ENCODE data around the gene BAK1. TPM values are rescaled to one million over a fixed set of nuclear protein-coding genes. Genes with fewer than 3 reads are reported as not detected.

The BAK1 gene
- total and polyA plus RNA-seq, 2 donors (not counting 1 experiment from before 2014, with no cell fraction given), result 12.9 to 13.0 TPM

DNA sequence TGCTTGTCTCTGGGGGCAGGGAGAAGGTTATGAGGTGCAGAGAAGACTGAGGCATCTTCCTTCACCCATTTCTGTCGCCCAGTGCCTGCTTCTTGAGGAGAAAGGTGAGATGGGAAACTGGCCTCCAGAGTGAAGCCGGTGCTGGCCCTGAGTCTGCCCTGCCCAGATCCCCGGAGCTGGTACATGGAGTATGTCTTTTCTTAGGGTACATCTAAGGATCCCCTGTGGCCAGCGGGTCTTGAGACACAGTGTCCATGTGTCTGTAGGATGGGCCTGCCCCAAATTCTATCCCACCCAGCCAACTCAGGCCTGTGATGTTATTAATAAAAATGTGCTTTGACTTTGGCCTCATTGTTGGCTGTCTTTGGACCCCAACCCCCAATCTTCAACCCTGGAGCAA lies 8.8 kb upstream of the BAK1 start:
- H4K20me1 ChIP-seq (ENCODE audit: control insufficient read depth, extremely low read depth, insufficient read depth, low read length), result no peaks in the 10 kb centered on the region
- DNase-seq (ENCODE audit: low read depth in 2 of 2), result no peak
- H3K79me2 ChIP-seq (ENCODE audit: control insufficient read depth, insufficient read depth, low read length), result no peaks in the 10 kb centered on the region
- H3K27me3 ChIP-seq (ENCODE audit: control insufficient read depth, insufficient read depth, low read length), result no peaks in the 10 kb centered on the region
- no peak overlapping the region for H3K4me3 ChIP-seq (replicated peaks in 1 of 4; ENCODE audit: control extremely low read depth in 1 of 4, insufficient read depth in 1 of 4, low read depth in 3 of 4, low read length in 4 of 4)
- H3K9ac ChIP-seq (ENCODE audit: insufficient read depth, low read length), result no peak overlapping the region
- no peaks in the 10 kb centered on the region for H3K9me3 ChIP-seq (ENCODE audit: control insufficient read depth, insufficient read depth, low read depth, low read length)
- no peaks in the 10 kb centered on the region for H3K36me3 ChIP-seq (ENCODE audit: control insufficient read depth, insufficient read depth, low read length)
- TF ChIP-seq, protein P1, sequence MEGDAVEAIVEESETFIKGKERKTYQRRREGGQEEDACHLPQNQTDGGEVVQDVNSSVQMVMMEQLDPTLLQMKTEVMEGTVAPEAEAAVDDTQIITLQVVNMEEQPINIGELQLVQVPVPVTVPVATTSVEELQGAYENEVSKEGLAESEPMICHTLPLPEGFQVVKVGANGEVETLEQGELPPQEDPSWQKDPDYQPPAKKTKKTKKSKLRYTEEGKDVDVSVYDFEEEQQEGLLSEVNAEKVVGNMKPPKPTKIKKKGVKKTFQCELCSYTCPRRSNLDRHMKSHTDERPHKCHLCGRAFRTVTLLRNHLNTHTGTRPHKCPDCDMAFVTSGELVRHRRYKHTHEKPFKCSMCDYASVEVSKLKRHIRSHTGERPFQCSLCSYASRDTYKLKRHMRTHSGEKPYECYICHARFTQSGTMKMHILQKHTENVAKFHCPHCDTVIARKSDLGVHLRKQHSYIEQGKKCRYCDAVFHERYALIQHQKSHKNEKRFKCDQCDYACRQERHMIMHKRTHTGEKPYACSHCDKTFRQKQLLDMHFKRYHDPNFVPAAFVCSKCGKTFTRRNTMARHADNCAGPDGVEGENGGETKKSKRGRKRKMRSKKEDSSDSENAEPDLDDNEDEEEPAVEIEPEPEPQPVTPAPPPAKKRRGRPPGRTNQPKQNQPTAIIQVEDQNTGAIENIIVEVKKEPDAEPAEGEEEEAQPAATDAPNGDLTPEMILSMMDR (conservative IDR thresholded peaks at IDR 0.05 in 1 of 2, IDR thresholded peaks at IDR 0.05 in 1 of 2; ENCODE audit: low read depth in 1 of 2, low read length in 2 of 2), result no peak
- TF ChIP-seq EZH2 (IDR thresholded peaks at IDR 0.05; ENCODE audit: low read length, missing control alignments), result no peak
- H3K4me1 ChIP-seq (ENCODE audit: control insufficient read depth, extremely low read depth, insufficient read depth, low read length), result peaks cover 17% of the 10 kb centered on the region
- no peak overlapping the region for H3K27ac ChIP-seq (ENCODE audit: insufficient read depth, low read length)
- no peak overlapping the region for H3K4me2 ChIP-seq (ENCODE audit: extremely low read depth, insufficient read depth, low read length)
- no peak overlapping the region for H2AFZ ChIP-seq (ENCODE audit: low read length)

DNA sequence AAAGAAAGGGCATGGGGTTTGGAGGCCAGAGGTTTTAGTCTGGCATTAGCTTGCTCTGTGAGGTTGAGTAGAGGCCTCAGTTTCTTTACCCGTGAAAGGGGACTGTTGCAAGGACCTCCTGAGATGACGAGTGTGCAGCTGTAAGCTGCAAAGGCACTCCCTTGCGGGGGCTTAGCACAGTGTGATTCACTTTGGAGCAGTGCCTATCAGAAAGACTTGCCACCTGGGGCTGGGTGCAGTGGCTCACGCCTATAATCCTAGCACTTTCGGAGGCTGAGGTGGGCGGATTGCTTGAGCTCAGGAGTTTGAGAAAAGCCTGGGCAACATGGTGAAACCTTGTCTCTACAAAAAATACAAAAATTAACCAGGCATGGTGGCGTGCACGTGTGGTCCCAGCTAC lies 7.5 kb upstream of the BAK1 start:
- Histone ChIP-seq H3K9me3 (ENCODE audit: control insufficient read depth, insufficient read depth, low read depth, low read length) (no peaks in the 10 kb centered on the region), H2AFZ (ENCODE audit: low read length) (no peak overlapping the region), H4K20me1 (ENCODE audit: control insufficient read depth, extremely low read depth, insufficient read depth, low read length) (no peaks in the 10 kb centered on the region), H3K4me3 (replicated peaks in 1 of 4; ENCODE audit: control extremely low read depth in 1 of 4, insufficient read depth in 1 of 4, low read depth in 3 of 4, low read length in 4 of 4) (no peak overlapping the region), H3K27ac (ENCODE audit: insufficient read depth, low read length) (no peak overlapping the region), H3K4me2 (ENCODE audit: extremely low read depth, insufficient read depth, low read length) (no peak overlapping the region), H3K4me1 (ENCODE audit: control insufficient read depth, extremely low read depth, insufficient read depth, low read length) (peaks cover 17% of the 10 kb centered on the region), H3K27me3 (ENCODE audit: control insufficient read depth, insufficient read depth, low read length) (no peaks in the 10 kb centered on the region), H3K79me2 (ENCODE audit: control insufficient read depth, insufficient read depth, low read length) (no peaks in the 10 kb centered on the region), H3K9ac (ENCODE audit: insufficient read depth, low read length) (no peak overlapping the region), H3K36me3 (ENCODE audit: control insufficient read depth, insufficient read depth, low read length) (no peaks in the 10 kb centered on the region)
- DNase-seq (ENCODE audit: low read depth in 2 of 2), result no peak
- no peak for TF ChIP-seq EZH2 (IDR thresholded peaks at IDR 0.05; ENCODE audit: low read length, missing control alignments)
- TF ChIP-seq, protein P1 (conservative IDR thresholded peaks at IDR 0.05 in 1 of 2, IDR thresholded peaks at IDR 0.05 in 1 of 2; ENCODE audit: low read depth in 1 of 2, low read length in 2 of 2), result no peak

DNA sequence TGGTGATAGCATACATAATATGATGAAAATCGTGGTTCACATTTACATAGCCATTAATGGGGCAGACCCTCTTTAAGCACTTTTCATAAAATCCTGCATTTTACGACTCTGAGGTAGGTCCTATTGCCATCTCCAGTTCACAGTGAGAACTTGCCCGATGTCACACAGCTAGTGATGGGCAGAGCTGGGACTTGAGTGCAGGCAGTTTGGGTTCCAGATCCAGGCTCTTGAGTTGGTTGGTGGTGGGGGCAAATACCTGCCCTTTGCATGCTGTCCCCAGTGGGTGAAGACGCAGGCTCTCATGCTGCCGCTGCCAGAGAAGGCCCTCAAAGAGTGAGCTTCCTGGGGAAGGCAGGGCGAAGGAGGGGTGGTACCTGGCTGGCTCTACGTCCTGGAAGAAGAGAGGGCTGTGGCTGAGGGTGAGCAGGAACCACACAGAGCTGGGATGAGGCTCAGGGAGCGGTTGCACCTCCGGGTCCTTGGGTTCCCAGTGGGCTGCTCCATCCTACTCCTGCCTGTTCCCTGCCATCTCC lies 6.1 kb upstream of the BAK1 start:
- no peak overlapping the region for H3K4me2 ChIP-seq (ENCODE audit: extremely low read depth, insufficient read depth, low read length)
- H3K4me1 ChIP-seq (ENCODE audit: control insufficient read depth, extremely low read depth, insufficient read depth, low read length), result peaks cover 17% of the 10 kb centered on the region
- no peak overlapping the region for H3K4me3 ChIP-seq (replicated peaks in 1 of 4; ENCODE audit: control extremely low read depth in 1 of 4, insufficient read depth in 1 of 4, low read depth in 3 of 4, low read length in 4 of 4)
- no peak overlapping the region for H3K9ac ChIP-seq (ENCODE audit: insufficient read depth, low read length)
- H3K9me3 ChIP-seq (ENCODE audit: control insufficient read depth, insufficient read depth, low read depth, low read length), result no peaks in the 10 kb centered on the region
- TF ChIP-seq, protein P1 (conservative IDR thresholded peaks at IDR 0.05 in 1 of 2, IDR thresholded peaks at IDR 0.05 in 1 of 2; ENCODE audit: low read depth in 1 of 2, low read length in 2 of 2), result no peak
- no peak for TF ChIP-seq EZH2 (IDR thresholded peaks at IDR 0.05; ENCODE audit: low read length, missing control alignments)
- DNase-seq (ENCODE audit: low read depth in 2 of 2), result no peak
- H4K20me1 ChIP-seq (ENCODE audit: control insufficient read depth, extremely low read depth, insufficient read depth, low read length), result no peaks in the 10 kb centered on the region
- H3K79me2 ChIP-seq (ENCODE audit: control insufficient read depth, insufficient read depth, low read length), result no peaks in the 10 kb centered on the region
- H3K27ac ChIP-seq (ENCODE audit: insufficient read depth, low read length), result no peak overlapping the region
- H3K27me3 ChIP-seq (ENCODE audit: control insufficient read depth, insufficient read depth, low read length), result no peaks in the 10 kb centered on the region
- H3K36me3 ChIP-seq (ENCODE audit: control insufficient read depth, insufficient read depth, low read length), result no peaks in the 10 kb centered on the region
- no peak overlapping the region for H2AFZ ChIP-seq (ENCODE audit: low read length)
